Prostate gland (tissue), 2 donors: ENCODE data around the gene INTS3. TPM values are rescaled to one million over a fixed set of nuclear protein-coding genes. Genes with fewer than 3 reads are reported as not detected.

Experiments used
- DNase-seq: peaks from one replicate; pipeline ENCODE4 v3.0.0-alpha.2; 2019; ENCODE audit warnings: low spot score
- H3K27ac ChIP-seq, 2 donors: fragments of 200-600 bp; sonication (generic); 2 replicates each; pipeline ENCODE4 v1.5.1; 2017 to 2019
- H3K27me3 ChIP-seq: fragments of 200-600 bp; sonication (generic); replicated peaks from 2 replicates; pipeline ENCODE4 v1.5.1; 2019; ENCODE audit not compliant: insufficient read depth
- H3K36me3 ChIP-seq, 2 donors: fragments of 200-600 bp; sonication (generic); 1 replicate in 1 of 2; 2 replicates in 1 of 2; pipeline versions ENCODE4 v1.5.1 to v1.8.1; 2017 to 2019
- H3K4me1 ChIP-seq: fragments of 200-600 bp; sonication (generic); replicated peaks from 2 replicates; pipeline ENCODE4 v1.5.1; 2019
- H3K4me3 ChIP-seq, 2 donors: fragments of 200-600 bp; sonication (generic); 2 replicates each; pipeline ENCODE4 v1.5.1; 2017 to 2019
- H3K9me3 ChIP-seq: fragments of 200-600 bp; sonication (generic); 2 replicates; pipeline ENCODE4 v1.5.1; 2017
- POLR2A ChIP-seq: fragments of 450-650 bp; IDR thresholded peaks from one replicate; pipeline ENCODE4 v1.6.1; 2016; ENCODE audit warnings: antibody characterized with exemption, mild to moderate bottlenecking
- POLR2AphosphoS5 ChIP-seq: sonication (generic); formaldehyde crosslinking; IDR thresholded peaks from one replicate; pipeline ENCODE4 v1.6.1; 2017; ENCODE audit warnings: antibody characterized with exemption
- WGBS: methylation state at CpG from one replicate; pipeline ENCODE4 v1.1.5; 2018; 5-methylcytosine and 5-hydroxymethylcytosine counted together
- intact Hi-C: fragments of 100-400 bp; cut with DNase I; formaldehyde crosslinking; loops from one replicate; pipeline ENCODE4 v1.14.2; 2022
- total RNA-seq, 2 donors: library from RNA; depleted of rRNA; stranded (reverse); fragments of >200 nt; gene quantifications; one replicate each; pipeline ENCODE4 v1.1.0, GENCODE V29; 2016
- TF ChIP-seq, protein P1 (sequence below), 4 experiments: fragments of 200-600 bp in 2 of 4; fragments of 450-650 bp in 2 of 4; sonication (generic) in 2 of 4; IDR thresholded peaks; 1 replicate in 3 of 4; 2 replicates in 1 of 4; pipeline ENCODE4 v1.5.1; 2016 to 2019; ENCODE audit warnings: antibody characterized with exemption in 4 of 4, mild to moderate bottlenecking in 2 of 4, moderate library complexity in 2 of 4

The INTS3 gene
- total RNA-seq, 2 donors from 2014 or later: 26.1 to 70.0 TPM

GRCh38 chr1:153776845-153777370 is 49.1 kb downstream of the INTS3 start:
- H3K27me3 ChIP-seq: no peaks in the 10 kb centered on the region
- H3K27ac ChIP-seq: no peak overlapping the region
- H3K9me3 ChIP-seq: no peaks in the 10 kb centered on the region
- intact Hi-C loops: no loop called here
- no peak for DNase-seq
- 83% methylated on average over 10 of the region's 10 CpGs for WGBS
- no peak for TF ChIP-seq POLR2AphosphoS5
- no peak for TF ChIP-seq POLR2A
- TF ChIP-seq, protein P1, sequence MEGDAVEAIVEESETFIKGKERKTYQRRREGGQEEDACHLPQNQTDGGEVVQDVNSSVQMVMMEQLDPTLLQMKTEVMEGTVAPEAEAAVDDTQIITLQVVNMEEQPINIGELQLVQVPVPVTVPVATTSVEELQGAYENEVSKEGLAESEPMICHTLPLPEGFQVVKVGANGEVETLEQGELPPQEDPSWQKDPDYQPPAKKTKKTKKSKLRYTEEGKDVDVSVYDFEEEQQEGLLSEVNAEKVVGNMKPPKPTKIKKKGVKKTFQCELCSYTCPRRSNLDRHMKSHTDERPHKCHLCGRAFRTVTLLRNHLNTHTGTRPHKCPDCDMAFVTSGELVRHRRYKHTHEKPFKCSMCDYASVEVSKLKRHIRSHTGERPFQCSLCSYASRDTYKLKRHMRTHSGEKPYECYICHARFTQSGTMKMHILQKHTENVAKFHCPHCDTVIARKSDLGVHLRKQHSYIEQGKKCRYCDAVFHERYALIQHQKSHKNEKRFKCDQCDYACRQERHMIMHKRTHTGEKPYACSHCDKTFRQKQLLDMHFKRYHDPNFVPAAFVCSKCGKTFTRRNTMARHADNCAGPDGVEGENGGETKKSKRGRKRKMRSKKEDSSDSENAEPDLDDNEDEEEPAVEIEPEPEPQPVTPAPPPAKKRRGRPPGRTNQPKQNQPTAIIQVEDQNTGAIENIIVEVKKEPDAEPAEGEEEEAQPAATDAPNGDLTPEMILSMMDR (IDR thresholded peaks at IDR 0.05): no peak
- no peak overlapping the region for H3K4me3 ChIP-seq
- peaks cover 0 to 10% of the 10 kb centered on the region in 2 donors for H3K36me3 ChIP-seq
- H3K4me1 ChIP-seq: peaks cover 7% of the 10 kb centered on the region

DNA sequence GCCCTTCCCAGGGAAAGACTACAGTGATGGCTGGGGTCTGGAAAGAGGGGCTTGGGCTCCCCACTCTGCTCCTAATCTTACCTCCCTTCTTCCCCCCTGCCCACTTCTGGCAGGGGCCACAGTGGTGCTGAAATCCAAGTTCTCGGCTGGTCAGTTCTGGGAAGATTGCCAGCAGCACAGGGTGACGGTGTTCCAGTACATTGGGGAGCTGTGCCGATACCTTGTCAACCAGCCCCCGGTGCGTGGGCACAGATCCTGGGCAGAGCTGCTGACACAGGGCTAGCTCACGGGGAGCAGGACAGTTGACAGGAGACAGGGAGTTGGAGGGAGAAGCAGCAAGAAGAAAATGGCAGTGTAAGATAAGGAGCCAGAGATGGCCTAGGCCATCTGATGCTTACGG is 49.8 kb downstream of the INTS3 start:
- H3K4me1 ChIP-seq: peaks cover 7% of the 10 kb centered on the region
- TF ChIP-seq POLR2AphosphoS5 (peak; percentile 28), POLR2A (no peak)
- H3K36me3 ChIP-seq: peaks cover 0 to 5% of the 10 kb centered on the region in 2 donors
- intact Hi-C loops: no loop called here
- H3K9me3 ChIP-seq: no peaks in the 10 kb centered on the region
- no peaks in the 10 kb centered on the region for H3K27me3 ChIP-seq
- no peak overlapping the region for H3K4me3 ChIP-seq
- WGBS: 41% methylated on average over 7 of the region's 7 CpGs
- H3K27ac ChIP-seq: no peak overlapping the region
- no peak for DNase-seq

DNA sequence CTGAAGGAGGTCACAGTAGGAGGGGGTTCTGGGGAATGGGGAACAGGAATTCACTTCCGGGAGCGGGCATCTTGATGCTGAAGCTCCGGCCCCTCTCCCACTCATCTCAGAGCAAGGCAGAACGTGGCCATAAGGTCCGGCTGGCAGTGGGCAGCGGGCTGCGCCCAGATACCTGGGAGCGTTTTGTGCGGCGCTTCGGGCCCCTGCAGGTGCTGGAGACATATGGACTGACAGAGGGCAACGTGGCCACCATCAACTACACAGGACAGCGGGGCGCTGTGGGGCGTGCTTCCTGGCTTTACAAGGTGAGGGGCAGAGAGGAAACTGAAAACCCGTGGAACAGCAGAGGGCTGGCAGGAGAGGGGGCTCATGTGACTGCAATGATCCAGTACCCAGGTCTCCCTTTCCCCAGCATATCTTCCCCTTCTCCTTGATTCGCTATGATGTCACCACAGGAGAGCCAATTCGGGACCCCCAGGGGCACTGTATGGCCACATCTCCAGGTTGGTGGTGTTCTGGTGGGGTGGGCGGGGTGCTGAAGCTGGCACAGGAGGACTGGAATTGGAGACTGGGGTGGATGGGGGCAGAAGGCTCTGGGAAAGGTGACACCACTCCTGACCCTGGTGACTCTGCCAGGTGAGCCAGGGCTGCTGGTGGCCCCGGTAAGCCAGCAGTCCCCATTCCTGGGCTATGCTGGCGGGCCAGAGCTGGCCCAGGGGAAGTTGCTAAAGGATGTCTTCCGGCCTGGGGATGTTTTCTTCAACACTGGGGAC is 50.4 kb downstream of the INTS3 start:
- Histone ChIP-seq H3K36me3 (no peaks in the 10 kb centered on the region), H3K4me3 (no peak overlapping the region), H3K9me3 (no peaks in the 10 kb centered on the region), H3K4me1 (peaks cover 7% of the 10 kb centered on the region), H3K27me3 (no peaks in the 10 kb centered on the region), H3K27ac (no peak overlapping the region)
- 90% methylated on average over 22 of the region's 22 CpGs for WGBS
- no peak for DNase-seq
- intact Hi-C loops: no loop called here
- TF ChIP-seq POLR2AphosphoS5: no peak
- TF ChIP-seq, protein P1 (IDR thresholded peaks at IDR 0.05): no peak
- no peak for TF ChIP-seq POLR2A

DNA sequence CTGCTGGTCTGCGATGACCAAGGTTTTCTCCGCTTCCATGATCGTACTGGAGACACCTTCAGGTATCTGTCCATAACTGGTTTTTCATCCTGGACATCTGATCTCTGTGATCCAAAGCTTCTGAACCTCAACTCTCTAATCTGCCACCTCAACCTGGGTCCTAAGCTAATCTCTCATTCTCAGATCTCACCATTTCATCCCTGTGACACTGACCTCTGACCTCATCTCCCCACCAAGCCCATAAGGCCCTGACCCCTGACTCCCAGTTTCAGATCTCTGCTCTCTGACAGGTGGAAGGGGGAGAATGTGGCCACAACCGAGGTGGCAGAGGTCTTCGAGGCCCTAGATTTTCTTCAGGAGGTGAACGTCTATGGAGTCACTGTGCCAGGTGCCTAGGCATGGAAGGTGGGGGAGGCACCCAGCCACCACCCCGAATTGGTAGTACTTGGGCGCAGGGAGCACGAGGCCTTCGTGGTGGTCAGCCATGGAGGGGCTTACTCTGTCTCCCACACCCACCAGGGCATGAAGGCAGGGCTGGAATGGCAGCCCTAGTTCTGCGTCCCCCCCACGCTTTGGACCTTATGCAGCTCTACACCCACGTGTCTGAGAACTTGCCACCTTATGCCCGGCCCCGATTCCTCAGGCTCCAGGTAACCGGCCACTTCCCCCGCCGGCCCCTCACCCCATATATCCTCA is 51.1 kb downstream of the INTS3 start:
- Histone ChIP-seq H3K27me3 (no peaks in the 10 kb centered on the region), H3K9me3 (no peaks in the 10 kb centered on the region), H3K4me1 (peaks cover 7% of the 10 kb centered on the region), H3K36me3 (no peaks in the 10 kb centered on the region), H3K27ac (no peak overlapping the region), H3K4me3 (no peak overlapping the region)
- intact Hi-C loops: no loop called here
- 92% methylated on average over 18 of the region's 18 CpGs for WGBS
- TF ChIP-seq POLR2A (no peak), POLR2AphosphoS5 (no peak)
- TF ChIP-seq, protein P1 (IDR thresholded peaks at IDR 0.05): no peak
- no peak for DNase-seq

DNA sequence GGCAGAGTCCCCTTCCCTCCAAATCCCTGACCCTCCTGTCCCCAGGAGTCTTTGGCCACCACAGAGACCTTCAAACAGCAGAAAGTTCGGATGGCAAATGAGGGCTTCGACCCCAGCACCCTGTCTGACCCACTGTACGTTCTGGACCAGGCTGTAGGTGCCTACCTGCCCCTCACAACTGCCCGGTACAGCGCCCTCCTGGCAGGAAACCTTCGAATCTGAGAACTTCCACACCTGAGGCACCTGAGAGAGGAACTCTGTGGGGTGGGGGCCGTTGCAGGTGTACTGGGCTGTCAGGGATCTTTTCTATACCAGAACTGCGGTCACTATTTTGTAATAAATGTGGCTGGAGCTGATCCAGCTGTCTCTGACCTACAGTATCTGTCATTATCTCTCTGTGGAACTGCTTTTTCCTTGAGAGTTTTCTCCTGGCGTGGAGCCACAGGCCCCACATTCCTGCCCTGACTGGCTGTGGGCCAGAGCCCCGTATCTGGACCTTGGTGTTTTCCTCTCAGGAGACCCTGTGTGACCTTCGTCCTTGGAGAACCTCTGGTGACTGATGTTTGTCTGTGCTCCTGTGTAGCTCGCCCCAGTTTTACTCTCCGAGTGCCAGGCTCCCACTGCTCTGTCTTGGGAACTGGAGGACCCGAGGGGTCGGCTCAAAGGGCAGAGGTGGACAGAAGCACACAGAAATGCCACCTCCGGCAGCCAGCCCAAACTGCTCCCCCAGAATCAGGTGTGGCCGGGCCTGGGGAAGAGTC is 52.1 kb downstream of the INTS3 start:
- intact Hi-C loops: no loop called here
- no peak for TF ChIP-seq POLR2A
- no peak for TF ChIP-seq POLR2AphosphoS5
- TF ChIP-seq, protein P1 (IDR thresholded peaks at IDR 0.05): no peak
- H3K4me3 ChIP-seq: no peak overlapping the region
- H3K36me3 ChIP-seq: no peaks in the 10 kb centered on the region
- WGBS: 79% methylated on average over 17 of the region's 17 CpGs
- H3K27ac ChIP-seq: no peak overlapping the region
- no peak for DNase-seq
- H3K27me3 ChIP-seq: no peaks in the 10 kb centered on the region
- no peaks in the 10 kb centered on the region for H3K9me3 ChIP-seq
- peaks cover 7% of the 10 kb centered on the region for H3K4me1 ChIP-seq
